ENCODE data around the gene MTG2. TPM values are rescaled to one million over a fixed set of nuclear protein-coding genes. Genes with fewer than 3 reads are reported as not detected.
"Not testable (repeated sequence)": the region's sequence is repeated elsewhere in the genome, so short reads cannot be mapped to it uniquely, and the experiment has no call there.

Gene MTG2
- total RNA-seq, 2 donors from 2014 or later: 19.1 to 28.9 TPM

DNA sequence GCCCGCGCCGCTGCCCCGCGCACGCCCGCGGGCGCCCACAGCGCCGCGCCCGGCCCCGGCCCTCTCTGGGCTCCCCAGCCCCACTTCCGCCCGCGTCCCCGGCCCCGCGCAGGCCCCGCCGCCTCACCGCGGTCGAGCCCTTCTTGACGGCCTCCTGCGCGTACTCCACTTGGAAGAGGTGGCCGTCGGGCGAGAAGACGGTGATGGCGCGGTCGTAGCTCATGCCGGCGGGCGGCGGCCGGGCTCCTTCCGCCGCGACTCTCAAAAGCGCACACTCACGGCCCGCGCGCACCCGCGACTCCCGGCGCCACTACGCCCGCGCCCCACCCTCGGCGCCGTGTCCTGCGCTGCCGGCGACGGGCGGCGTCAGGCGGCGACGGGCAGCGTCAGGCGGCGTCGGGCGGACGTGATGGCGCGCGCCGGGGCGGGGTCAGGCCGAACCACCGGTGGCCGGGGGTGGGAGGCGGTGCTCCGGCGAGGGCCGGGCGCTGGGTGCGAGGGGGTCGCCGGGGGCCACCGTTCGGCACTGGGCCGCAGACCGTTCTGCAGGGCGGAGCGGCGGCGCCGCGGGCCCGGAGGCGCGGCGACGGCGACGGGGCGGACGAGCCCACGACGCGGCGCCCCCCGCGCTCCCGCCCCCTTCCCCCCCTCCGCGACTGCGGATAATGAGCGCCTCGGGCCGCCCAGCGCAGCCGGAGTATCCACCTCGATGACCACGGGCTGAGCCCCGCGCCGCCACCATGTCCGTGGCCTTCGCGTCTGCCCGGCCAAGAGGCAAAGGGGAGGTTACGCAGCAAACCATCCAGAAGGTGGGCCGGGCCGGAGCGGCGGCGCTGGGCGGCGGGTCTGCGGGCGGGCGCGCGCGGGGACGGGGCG is 39.5 kb upstream of the MTG2 start, which contains the start of the genes PSMA7 and SS18L1:
TSS of gene PSMA7 (minus strand) at position 314 of the 876 bp plus-strand sequence. CDS start at position 223, 91 bp downstream.
TSS of gene SS18L1 (plus strand) at position 689 of the 876 bp plus-strand sequence. CDS start at position 741, 52 bp downstream.
- peak; percentile 90 to 94 for ATAC-seq
- peak; percentile 89 for DNase-seq
- intact Hi-C loops (cut with DNase I): no loop called here

DNA sequence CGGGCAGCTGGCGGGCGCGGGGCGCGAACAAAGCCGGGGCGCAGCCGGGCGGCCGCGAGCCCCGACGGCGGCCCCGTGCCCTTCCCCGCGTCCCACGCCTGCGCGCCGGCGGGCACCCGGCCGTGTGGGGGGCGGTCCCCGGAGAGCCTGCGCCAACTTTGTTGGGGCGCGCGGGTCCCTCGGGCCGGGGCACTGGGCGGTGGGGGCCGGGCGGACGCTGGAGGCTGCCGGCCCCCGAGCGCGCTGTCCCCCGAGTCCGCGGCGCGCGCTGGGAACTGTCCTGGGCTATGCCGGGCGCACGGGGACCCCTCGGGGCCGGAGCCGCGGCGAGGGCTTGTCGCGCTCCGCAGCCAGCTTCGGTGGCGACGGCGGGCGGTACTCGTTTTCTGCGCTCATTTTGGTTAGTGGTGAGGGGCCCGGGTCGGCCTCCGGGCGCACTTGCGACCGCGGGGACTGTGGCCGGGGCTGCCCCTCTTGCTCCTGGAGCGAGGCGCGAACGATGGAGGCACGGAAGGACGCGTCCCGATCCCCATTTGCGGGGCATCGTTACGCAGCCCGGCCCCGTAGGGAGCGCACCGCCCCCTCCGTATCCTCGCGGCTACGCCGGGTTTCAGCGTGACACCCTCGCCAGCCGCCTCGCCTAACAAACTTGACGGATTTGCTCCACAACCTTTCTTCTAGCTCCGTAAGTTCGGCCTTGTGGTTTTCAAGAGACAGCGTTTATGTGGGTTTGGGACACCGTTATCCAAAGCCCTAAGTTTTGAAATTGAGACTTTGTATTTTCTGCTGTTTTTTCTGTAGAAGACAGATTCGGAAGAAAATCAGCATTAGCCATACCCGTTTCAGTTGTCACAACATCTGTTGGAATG is 38.6 kb upstream of the MTG2 start:
- ATAC-seq: peak; percentile 39 to 40
- DNase-seq: peak; percentile 73
- intact Hi-C loops (cut with DNase I): no loop called here

DNA sequence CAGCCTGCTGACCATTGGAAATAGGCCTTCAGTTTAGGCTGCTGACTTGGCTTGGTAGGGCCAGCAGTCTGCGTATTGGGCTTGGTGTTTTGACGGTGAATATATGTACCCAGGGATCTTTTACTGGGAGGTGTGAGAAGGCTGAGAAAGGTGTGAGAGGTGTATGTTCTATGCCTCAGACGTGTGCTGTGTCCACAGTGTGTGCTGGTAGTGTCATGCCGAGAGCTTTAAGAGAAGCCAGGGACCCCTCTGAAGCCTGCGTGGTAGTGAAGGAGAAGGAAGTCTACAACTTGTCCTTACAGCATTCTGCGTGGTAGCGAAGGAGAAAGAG is 37.2 kb upstream of the MTG2 start:
- intact Hi-C loops (cut with DNase I): no loop called here
- ATAC-seq (no peak), DNase-seq (no peak)

DNA sequence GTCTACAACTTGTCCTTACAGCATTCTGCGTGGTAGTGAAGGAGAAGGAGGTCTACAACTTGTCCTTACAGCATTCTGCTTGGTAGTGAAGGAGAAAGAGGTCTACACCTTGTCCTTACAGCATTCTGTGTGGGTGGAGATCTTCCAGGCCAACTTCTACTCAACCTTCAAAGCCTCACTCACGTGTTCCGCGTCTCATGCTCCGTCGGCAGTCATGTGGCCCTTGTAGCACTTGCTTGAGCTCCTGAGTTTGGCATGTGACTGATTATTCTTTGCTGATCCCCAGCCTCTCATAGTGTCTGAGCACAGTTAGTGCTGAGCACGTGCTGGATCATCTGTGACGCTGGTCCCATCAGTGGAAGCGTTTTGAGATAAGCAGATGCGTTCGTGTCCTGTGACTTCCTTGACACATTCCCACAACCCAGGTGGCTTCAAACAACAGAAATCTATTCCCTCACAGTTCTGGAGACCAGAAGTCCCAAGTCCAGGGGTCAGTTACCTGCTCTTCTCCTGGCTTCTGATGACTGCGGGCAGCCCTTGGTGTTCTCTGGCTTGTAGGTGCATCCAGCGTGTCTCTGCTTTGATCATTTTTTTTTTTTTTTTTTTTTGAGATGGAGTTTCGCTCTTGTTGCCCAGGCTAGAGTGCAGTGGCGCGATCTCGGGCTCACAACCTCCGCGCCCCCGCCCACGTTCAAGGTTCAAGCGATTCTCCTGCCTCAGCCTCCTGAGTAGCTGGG is 36.6 kb upstream of the MTG2 start:
- no peak for ATAC-seq
- intact Hi-C loops (cut with DNase I): no loop called here
- DNase-seq: no peak

DNA sequence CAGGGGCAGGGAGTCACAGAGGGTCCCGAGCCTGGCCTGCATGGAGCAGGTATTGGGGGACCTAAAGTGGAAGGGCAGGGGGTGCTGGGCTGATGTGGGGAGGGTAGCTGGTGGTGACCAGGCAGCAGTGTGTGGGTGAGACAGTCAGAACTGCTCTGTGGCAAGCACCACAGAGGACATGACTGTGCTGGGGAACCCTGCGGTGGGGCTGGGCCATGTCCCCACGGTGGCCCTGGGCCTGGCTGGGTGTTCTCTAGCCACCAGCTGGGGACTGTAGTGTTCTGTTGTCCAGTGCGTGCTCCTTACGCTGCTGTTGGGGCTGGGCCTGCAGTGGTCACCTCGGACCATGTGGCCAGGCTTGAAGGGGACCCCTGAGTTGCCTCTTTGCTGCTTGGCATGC is 35.7 kb upstream of the MTG2 start:
- ATAC-seq: no peak
- intact Hi-C loops (cut with DNase I): no loop called here

DNA sequence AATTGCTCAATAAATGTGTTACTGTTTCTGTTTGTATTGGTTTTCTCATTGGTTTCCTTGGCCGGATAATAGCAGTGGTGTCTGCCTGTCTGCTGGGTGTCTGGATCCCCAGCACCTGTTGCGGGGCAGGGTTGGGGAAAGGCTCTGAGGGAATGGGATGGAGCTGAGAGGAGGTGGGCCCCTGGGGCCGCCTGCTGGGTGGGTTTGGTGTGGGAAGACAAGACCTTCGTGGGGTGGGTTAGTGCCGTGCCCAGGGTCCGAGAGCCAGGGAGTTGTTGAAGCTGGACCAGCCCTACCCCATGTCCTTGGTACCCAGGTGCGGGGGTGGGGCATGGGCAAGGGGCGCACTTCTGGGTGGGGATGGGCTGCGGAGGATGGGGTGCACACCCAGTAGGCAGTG is 35.3 kb upstream of the MTG2 start:
- DNase-seq (no peak), ATAC-seq (no peak)
- intact Hi-C loops (cut with DNase I): no loop called here

More for the DNA sequence above, 35.7 kb upstream of the MTG2 start:
- no peak for DNase-seq

DNA sequence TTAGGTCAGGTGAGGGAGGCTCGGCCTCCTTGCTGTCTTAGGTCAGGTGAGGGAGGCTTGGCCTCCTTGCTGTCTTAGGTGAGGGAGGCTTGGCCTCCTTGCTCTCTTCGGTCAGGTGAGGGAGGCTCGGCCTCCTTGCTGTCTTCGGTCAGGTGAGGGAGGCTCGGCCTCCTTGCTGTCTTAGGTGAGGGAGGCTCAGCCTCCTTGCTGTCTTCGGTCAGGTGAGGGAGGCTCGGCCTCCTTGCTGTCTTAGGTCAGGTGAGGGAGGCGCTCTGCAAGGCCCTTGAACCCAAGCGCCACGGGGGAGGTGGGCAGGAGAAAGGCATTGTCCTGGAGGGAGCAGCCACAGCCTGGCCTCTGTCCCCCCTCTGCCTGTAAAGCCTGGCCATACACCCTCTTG is 34.4 kb upstream of the MTG2 start:
- DNase-seq; ATAC-seq; intact Hi-C loops (cut with DNase I): not testable (repeated sequence)

DNA sequence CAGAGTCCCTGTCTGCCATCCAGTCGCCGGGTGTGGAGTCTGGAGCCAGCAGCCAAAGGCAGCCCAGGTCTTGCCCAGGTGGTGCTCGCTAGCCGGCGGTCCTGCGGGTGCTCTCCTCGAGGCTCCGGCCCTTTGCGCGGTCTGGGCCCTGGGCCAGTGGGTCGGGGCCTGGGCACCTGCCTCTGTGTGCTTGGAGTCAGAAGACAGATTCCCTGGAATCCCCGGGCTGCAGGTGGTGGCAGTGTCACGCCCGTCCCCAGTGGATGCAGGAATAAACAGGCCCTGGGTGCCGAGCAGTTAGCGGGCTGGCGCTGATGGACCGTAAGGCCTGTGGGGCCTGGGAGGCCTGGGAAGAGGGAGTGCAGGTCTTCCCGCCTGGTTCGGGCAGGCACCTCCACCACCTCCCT is 33.9 kb upstream of the MTG2 start:
- ATAC-seq: no peak

DNA sequence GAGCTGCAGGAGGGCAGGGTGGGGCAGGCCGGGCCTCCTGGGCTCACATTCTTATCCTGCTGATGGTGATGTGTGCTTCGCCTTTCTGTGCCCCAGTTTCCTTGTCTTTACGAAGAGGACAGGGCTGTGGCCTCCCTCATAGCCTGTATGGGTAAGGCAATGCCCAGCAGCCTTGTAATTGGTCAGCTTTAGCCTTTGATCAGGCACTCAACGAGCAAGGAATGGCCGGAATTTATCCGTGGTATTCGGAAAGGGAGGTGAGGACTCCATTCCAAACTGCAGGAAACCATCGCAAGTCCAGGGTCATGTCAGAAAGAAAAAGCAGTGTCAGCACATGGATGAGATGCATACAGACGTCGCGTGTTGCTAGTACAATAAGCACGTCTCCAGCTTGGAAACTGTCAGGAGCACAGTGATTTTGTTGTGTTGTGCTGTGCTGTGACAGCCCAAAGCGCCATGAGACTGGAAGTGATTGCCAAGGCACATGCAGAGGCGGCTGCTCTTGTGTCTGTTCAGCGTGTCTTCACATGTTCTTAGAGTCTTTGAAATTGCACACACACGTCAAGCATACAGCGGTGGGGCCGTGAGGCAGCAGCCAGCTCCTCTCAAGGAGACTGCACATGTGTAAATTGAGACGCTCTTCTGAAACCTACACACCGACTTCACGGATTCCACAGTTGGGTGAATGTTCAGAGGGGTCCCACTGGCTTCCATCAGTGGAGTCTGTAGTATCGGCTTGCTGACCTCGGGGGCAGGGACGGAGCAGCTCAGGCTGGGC is 33.1 kb upstream of the MTG2 start:
- intact Hi-C loops (cut with DNase I): no loop called here
- no peak for DNase-seq
- no peak for ATAC-seq

More for the DNA sequence above, 33.9 kb upstream of the MTG2 start:
- intact Hi-C loops (cut with DNase I): no loop called here
- no peak for DNase-seq

DNA sequence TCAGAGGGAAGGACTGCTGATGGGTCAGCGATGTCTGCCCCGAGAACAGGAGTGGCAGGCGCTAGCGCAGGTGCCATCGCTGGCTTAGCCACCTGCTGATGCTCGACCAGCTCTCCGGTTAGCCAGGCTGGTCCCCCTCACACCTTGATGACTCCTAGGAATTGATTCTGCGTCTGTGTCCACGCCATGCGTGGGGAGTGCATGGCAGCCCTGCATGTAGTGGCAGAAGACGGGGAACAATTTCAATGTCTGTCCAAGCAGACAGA is 32.6 kb upstream of the MTG2 start:
- no peak for ATAC-seq
- intact Hi-C loops (cut with DNase I): no loop called here
- DNase-seq: no peak

DNA sequence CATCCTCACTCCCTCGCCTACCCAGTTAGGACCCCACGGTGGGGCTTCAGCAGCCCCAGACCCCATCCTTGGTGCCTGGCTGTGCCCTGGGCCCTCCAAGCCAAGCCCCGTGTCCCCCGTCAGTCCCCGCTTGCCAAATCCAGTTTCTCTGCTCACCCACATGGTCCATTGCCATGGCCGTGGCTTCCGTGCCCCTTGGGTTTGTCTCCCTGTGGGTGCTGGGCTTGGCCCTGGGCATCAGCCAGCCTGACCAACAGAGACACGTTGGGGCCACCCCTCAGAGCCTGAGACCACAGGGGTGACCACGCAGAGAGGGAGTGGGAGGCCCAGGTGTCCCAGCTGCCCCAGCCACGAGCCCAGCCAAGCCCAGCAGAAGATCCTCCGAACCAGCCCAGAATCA is 31.6 kb upstream of the MTG2 start:
- no peak for DNase-seq
- ATAC-seq: no peak
- intact Hi-C loops (cut with DNase I): no loop called here

DNA sequence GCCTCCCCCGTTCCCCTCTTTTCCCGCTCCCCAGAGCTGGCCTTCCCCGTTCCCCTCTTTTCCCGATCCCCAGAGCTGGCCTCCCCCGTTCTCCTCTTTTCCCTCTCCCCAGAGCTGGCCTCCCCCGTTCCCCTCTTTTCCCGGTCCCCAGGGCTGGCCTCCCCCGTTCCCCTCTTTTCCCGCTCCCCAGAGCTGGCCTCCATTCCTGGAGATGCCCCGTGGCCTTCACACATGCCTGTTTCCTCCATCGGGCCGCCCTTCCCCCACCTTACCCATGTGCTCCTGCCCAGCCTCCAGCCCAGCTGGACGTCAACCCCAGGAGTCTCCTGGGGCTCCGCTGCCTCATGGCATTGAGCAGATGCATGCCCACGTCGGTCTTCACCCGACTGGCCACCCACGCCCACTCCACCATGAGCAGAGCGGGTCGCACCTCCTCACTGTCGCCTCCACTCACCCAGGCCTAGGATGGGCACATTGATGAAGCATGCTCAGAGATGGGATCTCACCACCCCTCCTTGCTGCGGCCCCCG is 30.9 kb upstream of the MTG2 start:
- no peak for ATAC-seq
- intact Hi-C loops (cut with DNase I): no loop called here
- no peak for DNase-seq

DNA sequence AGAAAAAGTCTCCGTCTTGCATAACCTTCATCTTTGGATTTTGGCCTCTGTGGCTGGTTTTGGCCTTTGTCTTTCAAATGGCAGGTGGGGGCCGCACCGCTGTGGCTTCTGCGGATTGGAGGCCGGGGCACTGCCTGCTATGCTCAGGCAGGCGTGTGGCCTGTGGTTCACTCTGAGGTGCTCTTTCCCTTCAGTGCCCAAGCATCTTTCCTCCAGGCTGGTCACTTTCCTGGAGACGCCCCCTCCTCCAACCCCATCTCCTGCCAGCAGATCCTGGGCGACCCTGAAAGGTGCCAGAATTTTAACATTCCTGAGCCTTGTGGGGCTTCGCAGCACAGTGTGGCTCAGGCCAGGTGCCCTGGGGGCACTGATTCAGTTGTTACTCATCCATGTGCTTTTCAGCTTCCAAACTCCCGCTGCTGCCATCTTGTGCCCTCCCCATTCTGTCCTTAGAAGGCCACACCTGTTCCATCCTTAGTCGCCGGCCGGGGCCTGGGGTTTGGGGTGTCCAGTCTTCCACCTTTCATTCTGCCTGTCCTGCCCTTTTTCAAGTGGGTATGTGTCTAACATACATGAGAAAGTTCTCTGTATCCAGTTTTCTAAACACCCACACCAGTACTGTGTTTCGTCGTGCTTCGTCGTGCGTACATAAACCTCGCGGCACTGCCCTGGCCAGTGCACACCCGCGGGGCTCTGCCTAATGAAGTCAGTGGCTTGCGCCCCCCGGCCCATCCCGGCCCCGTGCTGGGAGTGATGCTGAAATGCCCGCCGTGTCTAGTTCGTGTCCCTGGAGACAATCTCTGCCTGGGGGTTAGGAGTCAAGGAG is 27.2 kb upstream of the MTG2 start:
- intact Hi-C loops (cut with DNase I): no loop called here
- ATAC-seq: no peak

DNA sequence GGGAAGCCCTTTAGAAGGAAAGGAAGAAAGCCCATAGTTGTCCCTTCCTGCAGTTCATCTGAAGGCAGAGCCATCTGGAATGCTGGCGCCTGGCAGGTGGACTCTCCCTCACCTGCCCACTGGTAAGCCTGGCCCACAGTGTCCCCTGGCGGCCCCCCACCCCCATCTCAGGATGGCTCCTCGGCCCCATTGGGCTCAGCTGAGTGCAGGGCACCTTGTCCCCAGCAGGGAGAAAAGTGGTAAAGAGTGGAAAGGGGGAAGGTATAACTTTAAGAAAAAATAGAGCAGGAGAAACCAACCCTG is 26.6 kb upstream of the MTG2 start:
- no peak for DNase-seq
- intact Hi-C loops (cut with DNase I): no loop called here
- no peak for ATAC-seq

More for the DNA sequence above, 27.2 kb upstream of the MTG2 start:
- DNase-seq: no peak

DNA sequence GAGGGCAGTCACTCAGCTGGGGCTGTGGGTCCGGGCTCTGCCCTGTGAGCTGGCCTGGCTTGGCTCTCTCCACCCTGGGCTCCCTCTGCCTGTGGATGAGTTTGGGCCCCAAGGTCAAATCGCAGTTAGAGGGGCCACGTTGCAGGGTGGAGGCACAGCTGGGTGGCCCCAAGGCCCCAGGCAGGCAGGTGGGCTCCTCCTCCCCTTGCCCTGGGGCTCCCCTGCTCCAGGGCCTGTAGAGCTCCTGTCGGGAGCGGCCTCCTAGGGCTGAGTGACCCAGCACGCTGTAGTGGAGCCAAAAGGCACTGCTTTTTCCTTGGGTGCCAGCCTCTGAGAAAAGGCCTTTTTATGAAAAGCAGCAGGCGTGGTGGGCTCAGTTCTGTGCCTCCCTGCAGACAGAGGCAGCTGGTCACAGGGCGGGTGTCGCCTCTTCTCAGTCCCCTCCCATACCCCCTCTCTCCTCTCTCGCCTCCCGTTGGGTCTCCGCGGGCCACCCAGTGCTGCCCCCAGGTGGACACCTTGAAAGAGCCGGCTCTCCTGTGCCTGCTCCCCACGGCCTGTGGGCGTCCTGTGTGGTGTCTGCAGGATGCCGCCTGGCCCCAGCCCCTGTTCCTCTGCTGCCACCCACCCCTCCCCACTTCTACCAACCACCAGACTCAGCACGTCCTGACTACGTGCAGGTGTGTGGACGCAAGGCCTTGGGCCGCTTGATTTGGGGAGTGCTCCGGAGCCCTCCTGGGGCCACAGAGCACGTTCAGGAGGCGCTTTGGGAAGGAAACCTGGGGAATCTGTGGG is 26.0 kb upstream of the MTG2 start:
- ATAC-seq (peak; percentile 78 to 92), DNase-seq (peak; percentile 76)

DNA sequence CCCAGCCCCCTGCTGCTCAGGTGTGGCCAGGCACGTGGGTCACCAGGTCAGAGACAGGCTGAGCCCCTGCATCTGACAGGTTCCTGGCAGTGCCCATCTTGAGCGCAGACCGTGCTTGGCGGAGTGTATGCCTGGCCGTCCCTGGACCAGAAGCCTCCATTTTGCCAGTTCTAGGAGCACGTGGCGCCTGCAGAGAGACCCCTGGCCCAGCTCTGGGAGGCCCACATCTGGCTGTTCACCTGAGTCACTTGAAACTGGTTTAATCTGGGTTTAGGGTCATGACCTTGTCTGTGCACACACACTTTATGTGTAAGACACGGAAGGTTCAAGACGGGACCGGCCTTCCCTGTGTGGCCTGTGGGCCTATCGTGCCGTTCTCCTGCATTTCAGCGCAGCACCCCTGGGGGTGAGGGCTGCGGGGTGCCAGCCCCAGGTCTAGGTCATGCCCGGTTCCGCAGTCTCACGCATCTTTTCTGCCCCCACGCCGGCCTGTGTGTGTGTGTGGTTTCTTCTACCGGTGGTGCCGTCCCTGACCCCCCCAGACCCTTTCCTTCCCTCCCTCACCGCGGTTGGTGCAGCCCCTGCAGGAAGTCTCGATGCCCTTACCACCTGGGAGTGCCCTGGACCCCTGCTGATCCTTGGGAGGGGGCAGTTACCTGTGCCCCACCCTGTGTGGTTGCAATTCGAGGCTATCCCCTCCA is 25.3 kb upstream of the MTG2 start:
- intact Hi-C loops (cut with DNase I): no loop called here
- DNase-seq: no peak
- peak in 1 of 2 donors; percentile 4 for ATAC-seq

More for the DNA sequence above, 26.0 kb upstream of the MTG2 start:
- intact Hi-C loops (cut with DNase I): no loop called here

DNA sequence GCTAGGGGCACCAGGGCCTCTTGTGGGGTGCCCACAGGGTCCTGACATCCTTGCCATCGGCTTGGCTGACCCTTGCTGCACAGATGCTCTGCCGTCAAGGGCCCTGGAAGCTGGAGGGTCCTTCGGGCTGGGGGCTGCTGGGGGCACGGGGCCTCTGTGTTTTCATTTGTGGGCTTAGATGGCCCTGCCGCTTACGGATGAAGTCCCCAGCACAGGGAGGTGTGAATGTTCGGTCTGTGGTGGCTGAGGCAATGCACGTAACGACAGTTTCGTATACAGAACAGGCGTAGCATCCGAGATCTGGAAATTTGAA is 24.8 kb upstream of the MTG2 start:
- no peak for ATAC-seq
- intact Hi-C loops (cut with DNase I): no loop called here
- DNase-seq: no peak
